DND-41 (cell line): ENCODE measurements around the gene ANO8.
"Not testable (repeated sequence)": the region's sequence is repeated elsewhere in the genome, so short reads cannot be mapped to it uniquely, and the experiment has no call there.

Experiments
- ATAC-seq: fragments of 200-7000 bp; cut with Tn5 transposase; 3 replicates; pipeline ENCODE4 v1.9.1; 2021; ENCODE audit warnings: low read depth; ENCODE audit not compliant: insufficient read depth
- DNase-seq: peaks from one replicate; pipeline ENCODE4 v3.0.0-alpha.2; 2020
- H2AFZ ChIP-seq: 2 replicates; pipeline ENCODE4 v1.6.0; 2012; ENCODE audit warnings: low read depth, low read length
- H3K27ac ChIP-seq: 2 replicates; pipeline ENCODE4 v1.5.1; 2012; ENCODE audit warnings: low read length, inconsistent platforms
- H3K27me3 ChIP-seq: fragments of 200-600 bp; sonication (generic); 2 replicates; pipeline ENCODE4 v1.6.0; 2012; ENCODE audit warnings: low read length, mild to moderate bottlenecking, inconsistent platforms; ENCODE audit not compliant: insufficient read depth, poor library complexity
- H3K36me3 ChIP-seq: 2 replicates; pipeline ENCODE4 v1.5.1; 2012; ENCODE audit warnings: low read length, inconsistent platforms; ENCODE audit not compliant: insufficient read depth
- H3K4me1 ChIP-seq: 2 replicates; pipeline ENCODE4 v1.5.1; 2012; ENCODE audit warnings: mild to moderate bottlenecking, low read length; ENCODE audit not compliant: insufficient read depth
- H3K4me2 ChIP-seq: 2 replicates; pipeline ENCODE4 v1.6.0; 2012; ENCODE audit warnings: mild to moderate bottlenecking, moderate library complexity, low read length, inconsistent platforms; ENCODE audit not compliant: insufficient read depth
- H3K4me3 ChIP-seq, 2 experiments: fragments of 200-600 bp in 1 of 2; shearing (Covaris generic) in 1 of 2; 2 replicates each; pipeline ENCODE4 v1.5.1; 2012 to 2016; ENCODE audit warnings: inconsistent platforms in 2 of 2, low read length in 2 of 2, mild to moderate bottlenecking in 2 of 2, low read depth in 1 of 2, moderate library complexity in 1 of 2
- H3K79me2 ChIP-seq: 2 replicates; pipeline ENCODE4 v1.6.0; 2012; ENCODE audit warnings: low read length, inconsistent platforms; ENCODE audit not compliant: insufficient read depth
- H3K9ac ChIP-seq: 2 replicates; pipeline ENCODE4 v1.6.0; 2012; ENCODE audit warnings: low read depth, mild to moderate bottlenecking, inconsistent platforms, low read length, moderate library complexity
- H3K9me3 ChIP-seq: 2 replicates; pipeline ENCODE4 v1.5.1; 2012; ENCODE audit warnings: low read length, moderate library complexity, mild to moderate bottlenecking, inconsistent platforms; ENCODE audit not compliant: insufficient read depth, severe bottlenecking
- H4K20me1 ChIP-seq: 2 replicates; pipeline ENCODE4 v1.6.0; 2012; ENCODE audit warnings: low read length; ENCODE audit not compliant: insufficient read depth
- CTCF ChIP-seq: IDR thresholded peaks from 2 replicates; pipeline ENCODE4 v1.5.1; 2012; ENCODE audit warnings: borderline replicate concordance, low read length, moderate library complexity, mild to moderate bottlenecking; ENCODE audit not compliant: poor library complexity, severe bottlenecking; ENCODE audit errors: extremely low read depth
- EZH2 ChIP-seq: IDR thresholded peaks from 3 replicates; pipeline ENCODE4 v1.6.1; 2012; ENCODE audit warnings: borderline replicate concordance, low read depth, mild to moderate bottlenecking, moderate library complexity, low read length, inconsistent platforms; ENCODE audit not compliant: severe bottlenecking

The ANO8 gene

DNA sequence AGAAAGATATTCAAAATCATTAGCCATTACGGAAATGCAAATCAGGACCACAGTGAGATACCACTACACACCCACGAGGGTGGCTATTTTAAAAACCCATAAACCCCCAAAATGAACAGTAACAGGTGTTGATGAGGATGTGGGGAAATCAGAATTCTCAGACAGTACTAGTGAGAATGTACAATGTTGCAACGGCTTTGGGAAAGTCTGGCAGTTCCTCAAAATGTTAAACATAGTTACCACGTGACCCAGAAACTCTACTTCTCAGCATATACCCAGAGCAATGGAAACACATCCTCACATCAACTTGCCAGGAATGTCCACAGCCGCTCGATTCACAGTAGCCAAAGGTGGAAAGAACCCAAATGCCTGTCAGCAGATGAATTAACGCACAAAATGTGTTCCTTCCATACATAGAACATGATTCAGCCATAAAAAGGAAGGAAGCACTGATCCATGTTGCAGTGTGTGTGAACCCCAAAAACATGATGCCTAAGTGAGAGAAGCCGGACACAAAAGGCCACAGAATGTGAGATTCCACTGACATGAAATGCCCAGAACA, 35.5 kb upstream of the ANO8 start:
- ATAC-seq (no peak), DNase-seq (no peak)
- H3K4me1 ChIP-seq, result no peaks in the 10 kb centered on the region
- H3K27ac ChIP-seq, result no peak overlapping the region
- H4K20me1 ChIP-seq, result no peaks in the 10 kb centered on the region
- no peak overlapping the region for H2AFZ ChIP-seq
- no peak overlapping the region for H3K9ac ChIP-seq
- no peaks in the 10 kb centered on the region for H3K36me3 ChIP-seq
- H3K79me2 ChIP-seq, result no peaks in the 10 kb centered on the region
- H3K4me2 ChIP-seq, result no peak overlapping the region
- H3K9me3 ChIP-seq, result no peaks in the 10 kb centered on the region
- H3K27me3 ChIP-seq, result no peaks in the 10 kb centered on the region
- H3K4me3 ChIP-seq, result no peak overlapping the region
- TF ChIP-seq EZH2, result no peak

DNA sequence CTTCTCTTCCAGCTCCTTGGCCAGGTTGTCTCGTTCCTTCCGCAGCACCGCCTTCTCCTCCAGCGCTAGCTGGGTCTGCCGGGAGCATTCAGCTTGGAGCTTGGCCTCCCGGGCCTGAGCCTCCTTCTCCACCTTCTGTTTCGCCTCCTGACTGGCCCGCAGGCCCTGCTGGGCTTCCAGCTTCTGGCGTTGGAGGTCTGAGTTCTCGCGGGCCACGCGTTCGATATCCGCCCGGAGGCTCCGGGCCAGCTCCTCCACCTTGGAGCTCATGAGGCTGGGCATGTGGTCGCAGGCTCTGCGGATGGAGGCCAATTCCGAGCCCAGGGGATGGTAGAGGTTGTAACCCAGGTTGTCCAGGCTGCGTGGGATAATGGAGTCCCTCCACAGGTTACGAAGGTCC, 30.7 kb upstream of the ANO8 start:
- Histone ChIP-seq H3K36me3 (no peaks in the 10 kb centered on the region), H3K9ac (no peak overlapping the region), H3K27me3 (no peaks in the 10 kb centered on the region), H3K4me2 (no peak overlapping the region), H3K27ac (no peak overlapping the region), H3K9me3 (no peaks in the 10 kb centered on the region), H3K79me2 (no peaks in the 10 kb centered on the region), H4K20me1 (no peaks in the 10 kb centered on the region), H3K4me3 (no peak overlapping the region), H2AFZ (no peak overlapping the region), H3K4me1 (no peaks in the 10 kb centered on the region)
- ATAC-seq (no peak), DNase-seq (no peak)
- TF ChIP-seq EZH2, result no peak
- no peak for TF ChIP-seq CTCF

DNA sequence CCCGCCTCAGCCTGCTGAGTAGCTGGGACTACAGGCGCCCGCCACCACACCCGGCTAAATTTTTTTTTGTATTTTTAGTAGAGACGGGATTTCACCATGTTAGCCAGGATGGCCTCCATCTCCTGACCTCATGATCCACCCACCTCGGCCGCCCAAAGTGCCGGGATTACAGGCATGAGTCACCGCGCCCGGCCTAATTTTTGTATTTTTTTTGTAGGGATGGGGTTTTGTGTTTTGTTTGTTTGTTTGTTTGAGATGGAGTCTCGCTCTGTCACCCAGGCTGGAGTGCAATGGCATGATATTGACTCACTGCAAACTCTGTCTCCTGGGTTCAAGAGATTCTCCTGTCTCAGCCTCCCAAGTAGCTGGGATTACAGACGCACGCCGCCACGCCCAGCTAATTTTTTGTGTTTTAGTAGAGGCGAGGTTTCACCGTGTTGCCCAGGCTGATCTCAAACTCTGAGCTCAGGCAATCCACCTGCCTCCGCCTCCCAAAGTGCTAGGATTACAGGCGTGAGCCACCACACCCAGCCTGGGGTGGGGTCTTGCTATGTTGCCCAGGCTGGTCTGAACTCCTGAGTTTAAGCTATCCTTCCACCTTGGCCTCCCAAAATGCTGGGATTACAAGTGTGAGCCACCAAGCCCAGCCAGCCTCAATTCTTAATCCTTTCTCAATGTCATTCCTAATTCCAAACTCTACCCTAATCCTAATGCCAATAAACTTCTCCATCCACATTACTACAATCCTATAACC, 29.4 kb upstream of the ANO8 start:
- not testable (repeated sequence) for ATAC-seq, H3K27me3 ChIP-seq, H3K4me3 ChIP-seq

DNA sequence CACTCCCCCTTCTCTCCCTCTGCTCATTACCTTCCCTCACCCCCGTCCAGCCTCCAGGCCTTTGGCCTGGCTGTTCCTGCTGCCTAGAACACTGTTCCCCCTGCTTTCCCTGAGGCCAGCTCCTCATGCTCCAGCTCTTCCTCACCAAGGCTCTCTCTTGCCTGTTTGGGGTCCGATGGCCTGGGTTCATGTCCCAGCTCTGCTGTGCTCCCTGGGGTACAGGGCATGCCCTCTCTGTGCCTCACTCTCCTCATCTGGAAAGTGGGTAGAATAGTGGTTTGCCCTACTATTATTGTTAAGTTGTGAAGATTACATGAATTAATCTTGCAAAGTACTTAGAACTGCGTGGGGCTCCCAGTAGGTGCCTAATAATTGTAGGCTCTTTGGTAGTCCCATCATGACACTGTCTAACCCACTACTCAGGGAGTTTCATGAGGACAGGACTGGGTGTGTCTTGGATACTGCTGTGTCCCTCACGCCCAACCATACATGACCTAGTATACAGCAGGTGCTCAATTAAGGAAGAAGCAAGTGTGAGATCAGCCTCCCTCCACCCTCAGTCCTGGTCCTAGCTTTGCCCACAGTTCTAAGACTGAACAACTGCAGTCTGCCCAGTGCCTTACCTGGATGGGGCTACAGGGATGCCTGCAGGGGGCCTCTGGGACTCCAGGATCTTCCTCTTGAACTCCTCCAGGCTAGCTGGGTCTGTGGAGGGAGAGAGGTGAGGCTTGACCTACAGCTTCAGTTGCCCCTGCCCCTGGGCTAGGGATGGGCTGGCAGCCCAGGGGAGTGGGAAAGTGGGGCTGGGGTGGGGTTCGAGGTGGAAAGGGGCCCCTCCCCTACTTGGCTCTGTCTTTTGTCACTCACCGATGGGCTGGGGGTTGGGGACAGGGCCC, 25.5 kb upstream of the ANO8 start:
- DNase-seq, result no peak
- no peak for ATAC-seq
- H3K4me1 ChIP-seq, result no peaks in the 10 kb centered on the region
- no peak overlapping the region for H3K27ac ChIP-seq
- H2AFZ ChIP-seq, result no peak overlapping the region
- no peaks in the 10 kb centered on the region for H3K27me3 ChIP-seq
- no peak overlapping the region for H3K9ac ChIP-seq
- TF ChIP-seq EZH2, result no peak
- TF ChIP-seq CTCF, result no peak
- no peak overlapping the region for H3K4me2 ChIP-seq
- H3K36me3 ChIP-seq, result no peaks in the 10 kb centered on the region
- H3K9me3 ChIP-seq, result no peaks in the 10 kb centered on the region
- no peak overlapping the region for H3K4me3 ChIP-seq
- H3K79me2 ChIP-seq, result no peaks in the 10 kb centered on the region
- H4K20me1 ChIP-seq, result no peaks in the 10 kb centered on the region

More for the DNA sequence above, 29.4 kb upstream of the ANO8 start:
- not testable (repeated sequence) for H2AFZ ChIP-seq, H3K79me2 ChIP-seq, DNase-seq, H3K4me1 ChIP-seq, H3K4me2 ChIP-seq, H3K9ac ChIP-seq, H4K20me1 ChIP-seq, H3K9me3 ChIP-seq, H3K27ac ChIP-seq, H3K36me3 ChIP-seq
